ENCODE data around the gene ATP6V0D1.

Gene ATP6V0D1

DNA sequence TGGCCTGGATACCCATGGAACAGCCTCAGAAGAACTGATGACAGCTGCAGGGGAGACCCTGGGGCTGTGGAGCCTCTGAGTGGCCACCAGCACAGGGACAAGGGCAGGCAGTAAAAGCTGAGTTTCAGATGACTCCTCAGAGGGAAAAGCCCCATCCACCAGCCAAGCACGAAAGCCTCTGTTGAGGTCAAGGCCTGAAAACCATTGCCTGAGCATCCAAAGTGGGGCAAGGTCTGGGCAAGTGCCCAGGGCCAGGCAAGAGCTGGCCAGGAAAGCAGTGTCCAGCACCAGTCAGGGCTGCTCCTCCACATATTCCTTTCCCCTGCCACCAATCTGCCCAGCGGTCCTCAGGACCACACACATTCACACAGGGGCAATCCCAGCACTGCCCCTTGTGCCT lies 16.4 kb downstream of the ATP6V0D1 start:
- ChIA-PET CTCF (interaction anchor here (2.6 to 5.8 kb wide), 2 partner anchors 20 to 38 kb away, joined by 5 to 50 read pairs; no protein-coding TSS in a partner anchor), POLR2A (no interaction called here)
- no peak for DNase-seq (ENCODE audit: extremely low spot score)
- no peak for TF ChIP-seq FOXM1 (IDR thresholded peaks at IDR 0.05; ENCODE audit: borderline replicate concordance)
- TF ChIP-seq ARNT (IDR thresholded peaks at IDR 0.05) = no peak
- TF ChIP-seq L3MBTL2 (conservative IDR thresholded peaks at IDR 0.05) = no peak
- TF ChIP-seq, protein P1, sequence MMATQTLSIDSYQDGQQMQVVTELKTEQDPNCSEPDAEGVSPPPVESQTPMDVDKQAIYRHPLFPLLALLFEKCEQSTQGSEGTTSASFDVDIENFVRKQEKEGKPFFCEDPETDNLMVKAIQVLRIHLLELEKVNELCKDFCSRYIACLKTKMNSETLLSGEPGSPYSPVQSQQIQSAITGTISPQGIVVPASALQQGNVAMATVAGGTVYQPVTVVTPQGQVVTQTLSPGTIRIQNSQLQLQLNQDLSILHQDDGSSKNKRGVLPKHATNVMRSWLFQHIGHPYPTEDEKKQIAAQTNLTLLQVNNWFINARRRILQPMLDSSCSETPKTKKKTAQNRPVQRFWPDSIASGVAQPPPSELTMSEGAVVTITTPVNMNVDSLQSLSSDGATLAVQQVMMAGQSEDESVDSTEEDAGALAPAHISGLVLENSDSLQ (IDR thresholded peaks at IDR 0.05) = no peak

DNA sequence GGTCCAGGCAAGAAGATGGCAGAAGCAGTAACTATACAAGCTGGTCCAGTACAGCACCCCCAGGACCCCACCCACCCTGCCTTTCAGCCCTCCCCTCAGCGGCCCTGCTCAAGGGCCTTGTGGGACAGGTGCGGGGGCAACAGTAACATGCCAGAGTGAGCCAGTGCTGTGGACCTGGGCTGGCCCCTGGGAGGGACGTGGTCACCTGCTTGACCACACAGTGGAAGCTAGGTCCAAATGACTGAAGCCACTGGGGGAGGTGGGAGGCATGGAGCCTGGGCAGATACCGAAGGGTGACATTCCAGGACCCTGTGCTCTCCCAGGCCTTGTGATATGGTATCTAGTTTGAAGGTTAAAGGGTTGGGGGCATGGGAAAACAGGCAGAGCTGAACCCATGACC lies 17.3 kb downstream of the ATP6V0D1 start:
- ChIA-PET CTCF (interaction anchor here (2.6 to 5.8 kb wide), 2 partner anchors 19 to 37 kb away, joined by 5 to 50 read pairs; no protein-coding TSS in a partner anchor), POLR2A (interaction anchor here (1.3 kb wide), 1 partner anchor 33 kb away, joined by 3 read pairs; the partner anchor contains the start of gene HSD11B2)
- TF ChIP-seq FOXM1 (IDR thresholded peaks at IDR 0.05; ENCODE audit: borderline replicate concordance) (no peak), NFRKB (IDR thresholded peaks at IDR 0.05) (no peak), BHLHE40 (IDR thresholded peaks at IDR 0.05; ENCODE audit: borderline replicate concordance) (no peak), CTBP1 (IDR thresholded peaks at IDR 0.05; ENCODE audit: borderline replicate concordance) (no peak)
- no peak for DNase-seq (ENCODE audit: extremely low spot score)

DNA sequence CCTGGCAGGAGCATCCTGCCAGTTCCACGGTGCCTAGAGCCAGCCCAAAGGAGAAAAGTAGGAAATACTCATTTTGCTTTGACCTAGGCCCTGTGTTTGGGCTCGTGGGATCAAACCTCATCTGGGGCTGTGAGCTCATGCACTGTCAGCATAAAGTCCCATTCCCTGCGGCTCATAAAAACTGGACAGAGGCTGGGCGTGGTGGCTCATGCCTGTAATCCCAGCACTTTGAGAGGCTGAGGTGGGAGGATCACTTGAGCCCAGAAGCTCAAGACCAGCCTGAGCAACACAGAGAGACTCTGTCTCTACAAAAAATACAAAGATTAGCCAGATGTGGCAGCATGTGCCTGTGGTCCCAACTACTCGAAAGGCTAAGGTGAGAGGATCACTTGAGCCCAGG lies 17.9 kb downstream of the ATP6V0D1 start:
- ChIA-PET CTCF (interaction anchor here (0.8 to 5.8 kb wide), 3 partner anchors 11 to 36 kb away, joined by 4 to 50 read pairs (median 5); no protein-coding TSS in a partner anchor), POLR2A (interaction anchor here (1.3 kb wide), 1 partner anchor 32 kb away, joined by 3 read pairs; the partner anchor contains the start of gene HSD11B2)
- TF ChIP-seq HDGF (IDR thresholded peaks at IDR 0.05; ENCODE audit: borderline replicate concordance) (no peak), ZNF384 (IDR thresholded peaks at IDR 0.05) (no peak), LEF1 (IDR thresholded peaks at IDR 0.05; ENCODE audit: borderline replicate concordance) (no peak), ARNT (IDR thresholded peaks at IDR 0.05) (no peak), SUZ12 (IDR thresholded peaks at IDR 0.05) (no peak), FOXK2 (IDR thresholded peaks at IDR 0.05) (no peak), FOXM1 (IDR thresholded peaks at IDR 0.05; ENCODE audit: borderline replicate concordance) (no peak), L3MBTL2 (conservative IDR thresholded peaks at IDR 0.05) (no peak), ELF4 (IDR thresholded peaks at IDR 0.05) (no peak), FOXA1 (IDR thresholded peaks at IDR 0.05) (no peak), SP1 (IDR thresholded peaks at IDR 0.05) (no peak), BHLHE40 (IDR thresholded peaks at IDR 0.05; ENCODE audit: borderline replicate concordance) (no peak), TARDBP (IDR thresholded peaks at IDR 0.05) (no peak), CTBP1 (IDR thresholded peaks at IDR 0.05; ENCODE audit: borderline replicate concordance) (no peak), NFRKB (IDR thresholded peaks at IDR 0.05) (no peak)
- TF ChIP-seq, protein P1 (IDR thresholded peaks at IDR 0.05) = no peak
- no peak for DNase-seq (ENCODE audit: extremely low spot score)

DNA sequence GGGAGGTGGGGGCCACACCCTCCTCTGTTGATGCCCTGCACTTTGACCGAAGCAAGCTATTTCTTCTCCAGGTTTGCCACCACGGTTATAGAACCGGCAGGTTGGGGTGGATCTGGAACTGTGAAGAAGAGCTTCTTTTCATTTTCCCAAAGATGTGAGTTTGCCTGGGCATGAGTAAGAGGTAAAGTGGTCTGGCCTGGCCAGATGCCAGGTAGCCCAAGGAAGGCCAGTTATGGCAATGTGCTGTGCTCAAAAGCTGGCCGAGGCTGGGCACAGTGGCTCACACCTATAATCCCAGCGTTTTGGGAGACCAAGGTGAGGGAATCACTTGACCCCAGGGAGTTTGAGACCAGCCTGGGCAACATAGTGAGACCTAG lies 18.7 kb downstream of the ATP6V0D1 start:
- ChIA-PET POLR2A (no interaction called here), CTCF (interaction anchor here (0.6 to 5.8 kb wide), 3 partner anchors 18 to 200 kb away, joined by 4 to 50 read pairs (median 5); no protein-coding TSS in a partner anchor)
- no peak for DNase-seq (ENCODE audit: extremely low spot score)
- no peak for TF ChIP-seq FOXM1 (IDR thresholded peaks at IDR 0.05; ENCODE audit: borderline replicate concordance)
- TF ChIP-seq SP1 (IDR thresholded peaks at IDR 0.05) = no peak
- no peak for TF ChIP-seq FOXK2 (IDR thresholded peaks at IDR 0.05)
- TF ChIP-seq ELF4 (IDR thresholded peaks at IDR 0.05) = no peak
- TF ChIP-seq BHLHE40 (IDR thresholded peaks at IDR 0.05; ENCODE audit: borderline replicate concordance) = no peak
- TF ChIP-seq ARNT (IDR thresholded peaks at IDR 0.05) = no peak
- no peak for TF ChIP-seq NFRKB (IDR thresholded peaks at IDR 0.05)
- TF ChIP-seq TARDBP (IDR thresholded peaks at IDR 0.05) = no peak
- TF ChIP-seq, protein P1 (IDR thresholded peaks at IDR 0.05) = no peak
- TF ChIP-seq SUZ12 (IDR thresholded peaks at IDR 0.05) = no peak
- TF ChIP-seq ZNF384 (IDR thresholded peaks at IDR 0.05) = no peak
- TF ChIP-seq LEF1 (IDR thresholded peaks at IDR 0.05; ENCODE audit: borderline replicate concordance) = no peak
- no peak for TF ChIP-seq HDGF (IDR thresholded peaks at IDR 0.05; ENCODE audit: borderline replicate concordance)

DNA sequence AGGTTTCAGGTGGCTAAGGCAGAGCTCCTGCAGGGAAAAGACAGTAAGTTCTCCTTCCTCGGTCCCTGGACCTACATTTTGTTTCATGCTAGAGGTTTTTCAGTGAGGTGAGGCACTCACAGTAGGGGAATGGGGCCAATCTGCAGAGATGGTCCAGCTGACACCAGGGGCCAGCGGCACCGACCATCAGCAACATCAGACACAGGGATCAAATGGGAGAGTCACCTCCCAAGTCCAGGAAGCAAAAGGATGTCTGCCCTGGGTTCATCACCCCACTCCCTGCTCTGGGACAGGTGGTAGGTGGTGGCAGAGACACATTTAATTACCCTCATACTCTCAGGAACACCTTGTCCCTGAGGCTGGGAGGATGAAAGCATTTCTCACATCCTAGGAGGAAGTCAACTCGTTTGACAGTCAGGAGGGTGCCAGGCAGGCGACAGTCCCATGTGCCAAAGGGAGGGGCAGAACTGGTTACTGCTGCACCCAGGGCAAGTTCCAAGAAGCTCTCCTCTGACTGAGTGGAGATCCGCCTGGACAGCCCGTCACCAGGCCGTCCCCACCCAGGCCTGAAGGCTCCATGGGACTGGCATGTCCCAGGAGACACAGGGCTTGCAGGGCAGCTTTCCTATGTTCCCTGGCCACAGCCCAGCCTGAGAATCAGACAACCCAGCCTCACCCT lies 19.2 kb downstream of the ATP6V0D1 start:
- POLR2A ChIA-PET = no interaction called here

More for the DNA sequence above, 19.2 kb downstream of the ATP6V0D1 start:
- CTCF ChIA-PET = interaction anchor here (0.6 to 5.8 kb wide), 2 partner anchors 17 to 35 kb away, joined by 4 to 50 read pairs; no protein-coding TSS in a partner anchor
- no peak for DNase-seq (ENCODE audit: extremely low spot score)
- TF ChIP-seq L3MBTL2 (conservative IDR thresholded peaks at IDR 0.05) (no peak), BHLHE40 (IDR thresholded peaks at IDR 0.05; ENCODE audit: borderline replicate concordance) (no peak), SP1 (IDR thresholded peaks at IDR 0.05) (no peak), ELF4 (IDR thresholded peaks at IDR 0.05) (no peak), SUZ12 (IDR thresholded peaks at IDR 0.05) (no peak), CTBP1 (IDR thresholded peaks at IDR 0.05; ENCODE audit: borderline replicate concordance) (no peak), ARNT (IDR thresholded peaks at IDR 0.05) (no peak), FOXA1 (IDR thresholded peaks at IDR 0.05) (no peak), HDGF (IDR thresholded peaks at IDR 0.05; ENCODE audit: borderline replicate concordance) (no peak), LEF1 (IDR thresholded peaks at IDR 0.05; ENCODE audit: borderline replicate concordance) (no peak), NFRKB (IDR thresholded peaks at IDR 0.05) (no peak), TARDBP (IDR thresholded peaks at IDR 0.05) (no peak), ZNF384 (IDR thresholded peaks at IDR 0.05) (no peak), FOXK2 (IDR thresholded peaks at IDR 0.05) (no peak), FOXM1 (IDR thresholded peaks at IDR 0.05; ENCODE audit: borderline replicate concordance) (no peak)
- TF ChIP-seq, protein P1 (IDR thresholded peaks at IDR 0.05) = no peak

All from HEK293T (cell line).